GM12865 (cell line): ENCODE results near the gene FIZ1.

Experiments
- DNase-seq: peaks from one replicate; pipeline ENCODE4 v3.0.0; 2010; ENCODE audit warnings: low read depth
- H3K4me3 ChIP-seq: 2 replicates; pipeline ENCODE4 v1.5.1; 2011; ENCODE audit warnings: mild to moderate bottlenecking, low read depth, low read length, control low read depth
- CTCF ChIP-seq: IDR thresholded peaks from 2 replicates; pipeline ENCODE4 v1.5.1; 2011; ENCODE audit warnings: low read length, control low read depth, low read depth, inconsistent platforms; ENCODE audit not compliant: insufficient read depth; ENCODE audit errors: missing control alignments

The FIZ1 gene

GRCh38 chr19:55581145-55581822 is 18.0 kb downstream of the FIZ1 start:
- no peak for TF ChIP-seq CTCF
- H3K4me3 ChIP-seq, result peak overlapping the region; percentile 78
- DNase-seq, result no peak

- H3K4me3 ChIP-seq, result peak within 1 kb of the TSS; percentile 78
- no peak for TF ChIP-seq CTCF
- peak; percentile 91 for DNase-seq
Observed at GRCh38 chr19:55580628-55581144, 18.6 kb downstream of the FIZ1 start, which contains the start of gene ZNF579. TSS of gene ZNF579 (minus strand) at chr19:55580848. CDS start at chr19:55579639, 1,209 bp downstream.

- DNase-seq, result no peak
- peak overlapping the region; percentile 78 for H3K4me3 ChIP-seq
- TF ChIP-seq CTCF, result no peak
Observed at GRCh38 chr19:55579766-55580621, 19.3 kb downstream of the FIZ1 start.

- TF ChIP-seq CTCF, result no peak
- H3K4me3 ChIP-seq, result no peak overlapping the region; the same call in 1 of the 2 replicates
- DNase-seq, result no peak
Observed at GRCh38 chr19:55578761-55579747, 20.3 kb downstream of the FIZ1 start.

GRCh38 chr19:55578031-55578760 is 21.1 kb downstream of the FIZ1 start:
- H3K4me3 ChIP-seq, result no peak overlapping the region
- no peak for TF ChIP-seq CTCF
- DNase-seq, result no peak
